Measurements from ENCODE around the gene UFD1.

DNA sequence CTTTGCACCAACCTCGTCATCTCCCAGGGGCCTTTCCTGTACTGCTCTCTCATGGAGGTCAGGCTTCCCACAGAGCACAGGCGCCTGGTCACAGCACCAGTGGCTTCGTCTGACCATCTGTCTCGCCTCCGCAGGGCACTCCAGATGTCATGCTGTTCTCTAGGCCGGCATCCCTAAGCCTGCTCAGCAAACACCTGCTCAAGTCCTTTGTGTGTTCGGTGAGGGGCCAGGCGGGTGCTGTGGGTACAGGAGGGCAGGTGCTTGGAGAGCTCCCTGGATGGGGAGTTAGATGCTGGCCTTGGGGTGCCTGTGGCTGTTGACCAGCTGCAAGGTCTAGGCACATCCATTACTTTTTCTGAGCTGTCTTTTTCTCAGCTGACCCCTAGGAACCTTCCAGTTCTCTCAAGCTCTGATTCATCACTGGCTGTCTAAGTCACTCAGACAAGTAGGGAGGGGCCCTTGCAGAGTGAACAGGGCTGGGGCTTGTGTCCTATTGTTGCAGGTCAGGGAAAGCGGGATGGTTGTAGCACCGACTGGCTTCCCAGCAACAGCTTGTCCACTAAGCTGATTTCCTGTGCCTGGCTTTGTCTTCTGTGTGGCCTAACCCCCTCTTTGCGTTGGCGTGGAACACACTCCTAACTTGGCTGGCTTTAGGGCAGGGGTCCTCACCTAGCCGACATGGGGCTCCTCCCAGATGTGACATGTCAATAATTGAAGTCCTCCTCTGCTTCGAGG, 36.0 kb upstream of the UFD1 start:
- no peak; the same call in 1 of the 2 replicates for TF ChIP-seq POLR2AphosphoS5 (IDR thresholded peaks at IDR 0.05; ENCODE audit: control insufficient read depth, insufficient read depth, low read depth, low read length)
- TF ChIP-seq ZNF12 (CRISPR knock-in tag; IDR thresholded peaks at IDR 0.05) = 0 out of 2 replicates have a peak, but pooled peaks have one; percentile 70
- TF ChIP-seq, protein P1, sequence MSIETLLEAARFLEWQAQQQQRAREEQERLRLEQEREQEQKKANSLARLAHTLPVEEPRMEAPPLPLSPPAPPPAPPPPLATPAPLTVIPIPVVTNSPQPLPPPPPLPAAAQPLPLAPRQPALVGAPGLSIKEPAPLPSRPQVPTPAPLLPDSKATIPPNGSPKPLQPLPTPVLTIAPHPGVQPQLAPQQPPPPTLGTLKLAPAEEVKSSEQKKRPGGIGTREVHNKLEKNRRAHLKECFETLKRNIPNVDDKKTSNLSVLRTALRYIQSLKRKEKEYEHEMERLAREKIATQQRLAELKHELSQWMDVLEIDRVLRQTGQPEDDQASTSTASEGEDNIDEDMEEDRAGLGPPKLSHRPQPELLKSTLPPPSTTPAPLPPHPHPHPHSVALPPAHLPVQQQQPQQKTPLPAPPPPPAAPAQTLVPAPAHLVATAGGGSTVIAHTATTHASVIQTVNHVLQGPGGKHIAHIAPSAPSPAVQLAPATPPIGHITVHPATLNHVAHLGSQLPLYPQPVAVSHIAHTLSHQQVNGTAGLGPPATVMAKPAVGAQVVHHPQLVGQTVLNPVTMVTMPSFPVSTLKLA (conservative IDR thresholded peaks at IDR 0.05) = no peak
